AML-193 (cell line): ENCODE results near the gene ASB2.
A peak's percentile ranks its signal among the peaks of the same experiment; 100 is the strongest.

Experiments used
- DNase-seq, 2 experiments: peaks; one replicate each; lab custom pipeline; 2025; lab: John Stamatoyannopoulos, UW

Gene ASB2

DNA sequence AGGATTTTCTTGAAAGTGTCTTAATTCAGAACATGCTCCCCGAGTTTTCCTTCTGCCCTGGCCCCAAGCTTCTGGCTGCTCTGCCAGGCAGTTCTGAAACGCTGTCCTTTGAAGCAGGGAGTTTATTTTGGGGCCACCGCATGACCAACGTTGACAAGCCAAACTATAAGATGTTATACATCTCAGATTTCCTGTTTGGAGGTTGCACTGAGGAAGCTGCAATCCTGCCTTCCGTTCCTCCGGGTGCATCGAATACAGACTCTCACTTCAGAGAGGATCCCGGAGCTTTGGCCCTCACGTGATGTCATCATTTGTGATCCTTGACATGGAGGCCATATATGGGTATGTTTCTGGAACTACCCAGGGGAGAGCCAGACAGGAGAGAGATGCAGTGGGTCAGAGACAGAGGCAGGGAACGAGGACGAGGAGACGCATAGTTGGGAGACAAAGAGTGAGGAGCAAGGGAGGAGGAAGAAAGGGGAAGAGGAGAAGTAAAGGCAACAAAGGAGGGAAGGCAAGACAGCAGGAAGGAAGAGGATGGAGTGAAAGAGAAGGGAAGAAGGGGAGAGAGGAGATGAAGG lies at the start of gene ASB2:
Gene ASB2, minus strand, starts transcription at position 94 of the 581 bp plus-strand sequence. CDS start 12,031 bp downstream, outside the sequence.
- no peak for DNase-seq

- no peak for DNase-seq
These were observed 49.4 kb upstream of the ASB2 start for GRCh38 chr14:94025720-94026119.

DNA sequence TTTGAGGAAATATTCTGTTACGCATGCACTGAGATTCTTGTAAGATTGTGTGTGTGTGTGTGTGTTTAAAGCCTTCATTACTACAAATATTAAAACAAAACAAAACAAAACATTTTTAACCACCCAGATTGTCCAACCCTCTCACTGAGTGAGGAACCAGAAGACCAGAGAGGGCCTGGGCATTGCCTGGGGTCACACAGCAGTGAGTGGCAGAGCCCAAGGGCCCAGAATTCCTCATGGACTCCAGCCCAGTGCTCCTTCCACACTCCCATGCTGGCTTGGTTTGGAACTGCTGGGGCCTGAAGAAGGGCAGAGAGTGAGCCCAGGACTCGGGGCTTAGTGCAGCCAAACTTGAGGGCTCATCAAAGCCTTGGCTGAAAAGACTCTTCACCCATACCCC lies 48.2 kb upstream of the ASB2 start:
- DNase-seq = no peak

- no peak for DNase-seq
These were observed 46.4 kb upstream of the ASB2 start for GRCh38 chr14:94022532-94023411.

DNA sequence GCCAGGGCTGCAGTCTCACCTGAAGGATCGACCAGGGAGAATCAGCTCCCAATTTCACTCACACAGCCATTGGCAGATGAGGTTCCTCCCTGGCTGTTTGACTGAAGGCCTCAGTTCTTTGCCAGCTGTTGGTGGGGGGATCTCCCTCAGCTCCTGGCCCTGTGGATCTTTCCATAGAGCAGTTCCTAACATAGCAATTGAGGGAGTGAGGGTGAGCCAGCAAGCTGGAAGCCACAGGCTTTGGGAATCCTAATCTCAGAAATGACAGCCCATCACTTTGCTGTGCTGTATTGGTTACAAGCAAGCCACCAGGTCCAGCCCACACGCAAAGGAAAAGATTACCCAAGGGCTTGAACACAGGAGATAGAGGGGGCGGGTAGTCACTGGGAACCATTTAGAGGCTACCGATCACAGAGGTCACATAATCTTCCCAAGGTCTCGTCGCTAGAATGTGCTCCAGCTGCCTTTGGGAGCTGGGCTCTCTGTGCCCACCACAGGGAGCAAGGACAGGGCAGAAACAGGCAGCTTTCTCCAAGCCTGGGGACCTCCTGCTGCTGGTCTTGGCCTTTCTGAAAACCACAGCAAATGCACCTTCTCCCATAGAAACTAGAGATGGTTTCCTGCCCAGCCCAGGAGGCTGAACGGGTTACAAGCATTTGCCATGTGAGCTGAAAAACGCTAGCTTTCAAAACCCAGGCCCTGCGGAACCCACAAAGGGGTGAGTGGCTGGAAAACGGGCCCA lies 45.2 kb upstream of the ASB2 start:
- DNase-seq = no peak

- no peak for DNase-seq
These were observed 44.6 kb upstream of the ASB2 start for GRCh38 chr14:94021001-94021400.

- DNase-seq = no peak
These were observed 43.9 kb upstream of the ASB2 start for GRCh38 chr14:94020267-94020666.

DNA sequence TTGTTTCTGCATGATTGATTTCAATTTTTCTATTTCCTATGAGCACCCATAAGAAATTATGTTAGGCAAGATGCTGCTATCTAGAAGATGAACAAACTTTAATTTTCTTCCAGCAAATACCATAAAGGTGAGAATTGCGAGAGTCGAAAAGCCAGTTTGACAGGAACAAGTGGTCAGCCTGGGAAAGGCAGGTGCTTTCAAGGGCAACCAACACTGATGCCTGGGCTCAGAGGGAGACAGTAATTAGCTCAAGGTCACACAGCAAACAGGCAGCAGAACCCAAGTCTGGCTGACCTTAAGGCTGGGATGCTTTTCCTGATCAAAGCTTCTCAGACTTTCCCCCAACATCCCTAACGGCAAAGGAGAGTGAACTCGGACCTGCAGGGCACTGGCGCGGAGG lies 43.0 kb upstream of the ASB2 start:
- no peak for DNase-seq

DNA sequence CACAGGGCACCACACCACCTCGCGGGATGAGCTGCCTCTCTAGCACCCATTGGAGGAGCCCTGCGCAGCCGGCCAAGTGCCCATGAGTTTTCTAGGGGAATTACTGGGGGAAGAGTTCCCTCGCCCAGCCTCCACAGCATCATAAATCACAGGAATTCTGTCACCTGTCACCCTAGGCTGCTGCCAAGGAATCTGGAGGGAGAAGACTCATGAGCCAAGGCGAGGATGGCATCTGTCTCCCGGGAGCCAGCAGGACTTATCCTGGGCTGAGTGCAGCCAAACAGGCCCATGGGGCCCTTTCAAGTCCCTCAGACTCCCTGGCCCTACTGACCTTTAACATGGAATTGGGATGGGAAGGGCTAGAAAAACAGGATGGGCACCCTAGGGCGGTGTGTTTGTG lies 41.9 kb upstream of the ASB2 start:
- no peak for DNase-seq

DNA sequence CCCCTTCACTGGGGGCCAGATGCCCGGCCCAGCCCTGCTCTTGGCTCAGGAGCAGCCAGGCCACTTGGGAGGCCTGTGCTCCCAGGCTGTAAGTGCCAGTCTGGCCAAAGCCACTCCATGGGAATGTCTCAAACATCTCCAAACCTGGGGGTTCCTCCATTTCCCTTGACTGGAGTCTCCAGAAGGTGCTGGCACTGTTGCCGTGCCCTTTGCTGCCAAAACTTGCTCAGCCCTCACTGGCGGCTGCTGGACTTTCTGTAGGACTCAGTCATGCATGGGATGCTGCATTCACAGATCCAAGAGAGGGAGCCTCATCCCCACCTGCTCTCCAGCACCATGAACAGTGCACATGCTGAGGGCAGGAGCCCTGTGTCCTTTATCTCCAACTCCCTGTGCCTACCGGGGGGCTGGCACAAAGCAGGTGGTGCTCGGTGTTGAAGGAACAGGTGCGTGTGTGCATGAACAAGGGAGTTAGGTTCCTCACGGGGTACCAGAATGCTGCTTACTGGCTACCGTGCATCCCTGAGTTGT lies 40.1 kb upstream of the ASB2 start:
- no peak for DNase-seq

- no peak for DNase-seq
These were observed 38.9 kb upstream of the ASB2 start for GRCh38 chr14:94015223-94015622.

- no peak for DNase-seq
These were observed 38.0 kb upstream of the ASB2 start for GRCh38 chr14:94014382-94014781.

DNA sequence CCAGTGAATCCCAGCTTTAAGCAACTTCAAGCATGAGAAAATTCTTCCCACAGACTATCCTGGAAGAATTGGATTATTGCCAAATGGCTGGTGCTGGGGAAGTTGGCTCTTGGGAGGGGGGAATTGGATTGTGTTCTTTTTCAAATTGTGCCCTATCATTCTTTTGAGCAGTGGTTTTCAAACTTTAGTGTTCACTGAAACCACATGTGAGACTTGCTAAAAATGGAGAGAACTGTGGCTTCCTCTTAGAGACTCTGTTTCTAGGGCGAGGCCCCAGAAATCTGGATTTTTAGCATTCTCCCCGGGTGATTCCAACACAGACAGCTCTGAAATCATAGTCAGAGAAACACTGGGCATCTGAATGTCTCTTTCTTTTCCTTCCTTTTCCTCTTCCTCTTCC lies 35.4 kb upstream of the ASB2 start:
- no peak for DNase-seq

DNA sequence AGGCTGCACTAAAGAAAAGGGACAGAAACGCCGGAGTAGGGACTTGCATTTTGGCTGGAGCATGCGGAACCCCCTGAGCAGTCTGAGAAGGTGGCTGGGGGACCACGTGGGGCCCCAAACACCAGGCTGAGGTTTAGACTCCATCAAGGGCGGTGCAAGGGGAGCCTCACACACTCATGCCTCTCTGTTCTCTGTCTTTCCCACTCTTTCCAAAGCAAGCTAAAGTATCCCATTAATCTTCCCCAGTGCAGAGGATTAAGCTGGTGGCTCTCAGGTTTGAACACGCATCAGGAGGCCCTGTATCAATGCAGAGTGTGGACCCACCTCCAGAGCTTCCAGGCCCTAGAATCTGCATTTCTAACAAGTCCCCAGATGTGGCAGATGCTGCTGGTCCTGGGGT lies 34.3 kb upstream of the ASB2 start:
- DNase-seq = no peak

- DNase-seq = no peak
These were observed 33.4 kb upstream of the ASB2 start for GRCh38 chr14:94009767-94010166.

- DNase-seq = no peak
These were observed 31.9 kb upstream of the ASB2 start for GRCh38 chr14:94008234-94008633.

DNA sequence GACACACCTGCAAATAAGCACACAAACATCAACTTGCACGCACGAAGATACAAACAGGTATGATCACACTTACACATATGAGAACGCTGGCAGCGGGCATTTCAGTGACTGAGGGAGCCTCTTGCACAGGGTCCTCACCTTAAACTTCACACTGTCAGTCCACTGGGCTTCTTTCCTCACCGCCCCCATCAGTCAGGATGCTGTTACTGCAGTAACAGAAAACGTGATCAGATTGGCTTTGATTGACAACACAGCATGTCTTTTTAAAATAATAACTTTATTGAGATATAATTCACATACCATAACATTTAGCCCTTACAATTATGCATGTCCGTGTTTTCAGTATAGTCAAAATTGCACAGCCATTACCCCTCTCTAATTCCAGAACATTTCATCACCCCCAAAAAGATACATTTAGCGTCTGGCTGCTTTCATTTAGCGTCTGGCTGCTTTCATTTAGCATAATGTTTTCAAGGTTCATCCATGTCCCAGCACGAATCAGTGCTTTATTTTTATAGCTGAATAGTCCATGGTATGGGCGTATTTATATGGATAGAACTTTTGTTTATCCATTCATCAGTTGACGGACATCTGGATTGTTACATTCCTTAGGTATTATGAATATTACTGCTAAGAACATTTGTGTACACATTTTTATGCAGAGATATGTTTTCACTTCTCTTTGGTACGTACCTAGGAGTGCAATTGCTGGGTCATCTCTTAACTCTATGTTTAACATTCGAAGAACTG lies 29.1 kb upstream of the ASB2 start:
- no peak for DNase-seq

GRCh38 chr14:94004015-94004414 lies 27.6 kb upstream of the ASB2 start:
- no peak for DNase-seq

DNA sequence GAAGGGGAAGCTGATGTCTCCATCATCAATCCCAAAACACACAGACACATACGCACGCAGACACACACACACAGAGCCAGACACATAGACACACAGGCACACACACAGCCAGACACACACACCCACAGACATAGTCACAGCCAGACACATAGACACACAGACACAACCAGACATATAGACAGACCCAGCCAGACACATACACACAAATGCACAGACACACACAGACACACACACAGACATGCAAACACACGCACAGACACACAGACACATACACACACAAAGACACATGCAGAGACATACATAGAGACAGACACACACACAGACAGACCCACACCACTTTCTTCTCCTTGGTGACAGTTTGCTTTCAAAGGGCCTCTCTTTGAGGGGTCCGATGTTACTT lies 27.0 kb upstream of the ASB2 start:
- no peak for DNase-seq

DNA sequence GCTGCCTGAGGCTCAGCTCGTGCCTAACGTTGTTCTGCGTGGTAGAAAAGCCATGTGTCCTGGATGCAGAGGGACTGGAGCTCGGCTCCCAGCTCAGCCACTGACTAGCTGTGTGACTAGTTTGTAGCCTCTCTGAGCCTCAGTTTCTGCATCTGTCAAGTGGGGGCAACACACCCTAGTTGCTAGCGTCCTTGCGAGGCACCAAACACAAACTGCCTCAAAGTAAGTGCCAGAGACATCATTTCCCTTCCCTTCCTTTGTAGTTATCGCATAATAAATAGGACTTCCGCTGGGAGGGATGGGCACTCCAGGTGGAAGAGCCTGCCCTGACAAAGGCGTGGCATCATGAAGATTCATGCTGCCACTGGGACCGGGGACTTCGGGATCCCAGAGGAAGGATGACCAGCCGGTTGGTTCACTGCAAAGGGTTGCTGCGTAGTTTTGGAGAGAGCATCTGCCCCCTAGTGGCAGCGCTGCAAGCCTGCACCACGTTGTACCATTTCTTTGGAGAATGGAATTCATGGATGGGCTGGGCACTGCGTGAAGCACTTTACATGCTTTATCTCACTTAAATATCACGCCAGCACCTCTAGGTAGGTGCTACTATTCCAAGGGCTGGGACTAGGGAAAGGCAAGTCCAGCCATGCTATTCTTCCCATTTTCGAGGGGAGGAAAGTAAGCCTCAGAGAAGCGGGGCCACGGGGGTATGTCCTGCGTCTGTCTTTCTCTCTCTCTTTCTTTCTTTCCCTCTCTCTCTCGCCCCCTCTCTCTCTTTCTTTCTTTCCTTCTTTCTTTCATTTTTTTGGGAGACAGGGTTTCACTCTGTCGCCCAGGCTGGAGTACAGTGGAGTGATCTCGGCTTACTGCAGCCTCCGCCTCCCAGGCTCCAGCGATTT lies 25.4 kb upstream of the ASB2 start:
- peak; percentile 41 to 51 for DNase-seq

DNA sequence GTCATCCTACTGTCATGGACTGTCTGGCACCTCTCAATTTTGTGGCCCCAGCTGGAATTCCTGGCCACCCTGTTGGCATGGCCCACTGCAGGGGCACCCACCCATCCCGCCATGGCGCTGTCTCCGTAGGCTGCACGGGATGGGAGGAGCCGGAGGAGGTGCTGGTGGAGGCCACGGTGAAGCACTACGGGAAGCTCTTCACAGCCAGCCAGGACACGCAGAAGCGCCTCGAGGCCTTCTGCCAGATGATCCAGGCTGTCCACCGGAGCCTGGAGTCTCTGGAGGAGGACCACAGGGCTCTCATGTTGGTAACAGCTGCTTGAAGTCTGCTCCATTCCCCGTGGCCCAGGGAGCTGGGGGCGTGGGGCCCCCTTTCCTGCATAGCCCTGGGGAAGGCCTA lies 24.6 kb upstream of the ASB2 start:
- no peak for DNase-seq
